GM19035 (cell line): ENCODE results near the gene NOP58.
"Not testable (repeated sequence)": the region's sequence is repeated elsewhere in the genome, so short reads cannot be mapped to it uniquely, and the experiment has no call there.

Source experiments
- ATAC-seq: cut with Tn5 transposase; IDR thresholded peaks from one replicate; pipeline ENCODE4 v1.9.1; 2021; ENCODE audit not compliant: unreplicated experiment

NOP58 gene

GRCh38 chr2:202306034-202306433, 40.5 kb downstream of the NOP58 start:
- ATAC-seq, result no peak

GRCh38 chr2:202307690-202308089, 42.1 kb downstream of the NOP58 start:
- ATAC-seq, result no peak

GRCh38 chr2:202311823-202312388, 46.3 kb downstream of the NOP58 start:
- ATAC-seq, result no peak

- no peak for ATAC-seq
Observed at GRCh38 chr2:202314116-202314515, 48.6 kb downstream of the NOP58 start.

DNA sequence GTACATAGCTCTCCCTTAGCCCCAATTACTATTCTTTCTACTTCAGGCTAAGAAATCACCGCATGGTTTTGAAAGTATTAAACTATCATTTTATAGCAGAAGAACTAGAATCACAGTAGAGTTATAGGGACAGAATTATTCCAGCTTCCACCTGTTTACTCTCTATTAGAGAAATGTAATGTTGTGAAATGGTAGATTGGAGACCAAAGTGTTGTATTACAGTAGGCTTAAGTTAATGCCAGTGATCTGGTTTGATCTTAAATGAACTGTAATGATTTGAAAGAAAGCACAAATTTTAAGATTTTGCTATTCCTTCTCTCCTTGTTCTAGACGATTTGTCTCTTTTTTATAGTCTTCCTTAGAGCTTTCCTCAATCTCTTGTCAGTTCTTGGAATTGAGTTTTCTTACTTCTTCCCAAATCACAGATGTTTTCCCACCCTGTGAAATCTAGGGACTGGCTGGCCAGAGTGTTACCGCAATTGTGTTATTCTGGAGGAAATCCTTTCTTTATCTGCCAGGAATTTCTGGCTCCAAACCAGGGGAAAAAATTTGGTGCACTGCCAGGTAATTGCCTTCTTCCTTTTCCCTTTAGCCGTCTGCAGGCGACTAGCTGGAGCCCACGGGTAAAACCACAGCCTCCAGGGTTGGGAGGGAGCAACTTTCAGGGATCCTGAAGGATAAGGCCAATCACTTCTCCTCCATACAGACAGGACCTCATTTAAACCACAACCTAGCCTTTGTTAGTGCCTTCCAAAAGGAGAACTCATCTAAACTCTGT, 51.7 kb downstream of the NOP58 start:
- ATAC-seq, result no peak

DNA sequence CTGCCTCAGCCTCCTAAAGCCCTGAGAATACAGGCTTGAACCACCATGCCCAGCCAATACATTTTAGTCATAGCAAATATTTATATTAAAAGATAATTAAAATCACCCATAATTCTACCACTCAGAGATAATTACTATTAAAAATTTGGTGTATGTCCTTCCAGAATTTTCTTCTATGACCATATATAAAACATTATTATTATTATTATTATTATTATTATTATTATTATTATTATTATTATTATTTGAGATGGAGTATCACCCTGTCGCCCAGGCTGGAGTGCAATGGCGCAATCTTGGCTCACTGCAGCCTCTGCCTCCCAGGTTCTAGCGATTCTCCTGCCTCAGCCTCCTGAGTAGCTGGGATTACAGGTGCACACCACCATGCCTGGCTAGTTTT, 54.8 kb downstream of the NOP58 start:
- ATAC-seq, result not testable (repeated sequence)

DNA sequence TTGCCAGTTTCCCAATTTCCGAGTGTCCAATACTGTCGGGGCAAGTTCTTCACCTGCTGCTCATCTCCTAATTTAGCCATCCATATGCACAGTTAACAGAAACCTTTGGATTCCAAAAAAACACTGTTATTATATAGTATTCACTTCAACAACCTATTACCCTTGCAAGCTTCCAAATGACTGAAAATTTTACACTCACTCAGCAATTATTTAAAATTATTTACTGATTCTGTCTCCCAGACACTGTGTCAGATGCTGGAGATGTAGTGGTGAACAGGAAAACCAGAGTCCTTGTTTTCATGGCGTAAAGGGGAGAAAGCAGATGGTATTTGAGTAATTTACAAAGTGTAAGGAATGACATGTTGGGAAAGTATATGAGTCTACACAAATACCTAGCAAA, 56.9 kb downstream of the NOP58 start:
- no peak for ATAC-seq

GRCh38 chr2:202327858-202328257, 62.3 kb downstream of the NOP58 start:
- ATAC-seq, result no peak

DNA sequence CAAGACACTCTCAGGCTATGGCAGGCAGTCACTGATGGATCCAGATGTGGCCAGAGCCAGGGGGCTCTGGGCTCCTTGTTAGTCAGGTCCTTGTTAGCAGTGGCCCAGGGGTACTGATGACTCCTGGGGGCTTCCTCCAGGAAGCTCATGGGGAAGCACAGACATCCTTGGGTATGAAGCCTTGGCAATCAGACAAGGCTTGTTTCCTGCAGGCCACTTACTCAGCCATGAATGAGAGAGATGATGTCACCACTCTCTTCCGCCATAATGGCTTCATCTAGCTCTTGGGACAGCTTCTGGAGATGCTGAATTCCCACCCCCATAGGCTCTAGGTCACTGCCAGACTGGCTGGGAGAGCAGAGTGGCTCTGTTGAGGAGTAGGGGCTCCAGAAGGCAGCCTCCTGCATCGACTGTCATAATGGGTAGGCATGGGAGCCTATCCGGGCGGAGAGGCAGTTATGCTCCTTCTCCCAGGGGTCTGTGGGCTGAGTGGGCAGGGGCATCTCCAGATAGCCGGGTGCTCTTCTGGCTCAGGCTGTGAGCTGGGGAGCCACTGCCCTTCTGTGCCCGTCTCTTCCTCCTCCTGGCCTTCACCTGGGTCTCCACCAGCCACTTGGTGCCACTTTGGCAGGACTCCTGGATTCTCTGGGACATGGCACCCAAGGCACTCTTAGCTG, 70.4 kb downstream of the NOP58 start:
- ATAC-seq, result no peak

DNA sequence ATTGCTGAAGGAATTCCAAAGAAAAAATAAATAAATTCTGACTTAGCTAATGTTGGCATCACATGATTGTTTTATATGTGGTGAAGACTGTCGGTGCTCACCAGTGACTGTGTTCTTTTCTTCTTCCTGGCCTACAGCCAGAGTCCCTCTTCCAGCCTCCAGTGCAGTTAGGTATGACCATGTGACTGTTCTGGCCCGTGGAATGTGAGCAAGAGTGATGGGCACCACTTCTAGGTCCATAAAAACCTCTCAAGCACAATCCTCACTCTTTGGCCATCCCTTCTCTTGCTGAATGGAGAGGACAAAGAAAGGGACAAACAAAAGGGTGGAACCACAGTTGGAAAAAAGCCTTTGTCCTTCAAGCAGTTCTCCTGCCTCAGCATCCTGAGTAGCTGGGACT, 71.6 kb downstream of the NOP58 start:
- ATAC-seq, result no peak

DNA sequence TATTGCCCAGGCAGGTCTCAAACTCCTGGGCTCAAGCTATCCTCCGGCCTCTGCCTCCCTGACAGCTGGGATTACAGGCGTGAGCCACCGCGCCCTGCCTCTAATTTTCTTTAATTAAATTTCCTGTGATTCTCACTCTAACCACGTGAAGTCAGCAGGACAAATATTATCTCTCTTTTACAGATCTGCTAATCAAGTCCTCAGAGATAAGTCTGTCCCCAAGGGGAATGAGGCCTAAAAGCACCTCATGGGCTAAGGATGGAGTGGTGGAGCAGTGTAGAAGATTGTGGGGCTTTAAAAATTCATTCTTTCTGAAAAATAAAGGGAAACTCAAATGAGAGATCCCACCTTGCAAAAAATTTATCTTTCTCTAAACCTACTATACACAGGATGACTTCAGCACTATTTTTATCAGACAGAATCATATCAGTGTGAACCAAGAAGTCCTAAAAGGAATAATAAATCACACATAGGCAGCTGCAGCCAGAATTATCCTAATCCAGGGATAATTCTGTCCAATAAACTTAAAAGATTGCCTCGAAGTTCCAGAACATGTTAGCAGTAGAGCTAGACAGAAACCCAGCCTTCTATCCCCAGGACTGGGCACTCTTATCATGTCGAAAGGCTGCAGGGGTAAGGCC, 72.3 kb downstream of the NOP58 start:
- no peak for ATAC-seq

DNA sequence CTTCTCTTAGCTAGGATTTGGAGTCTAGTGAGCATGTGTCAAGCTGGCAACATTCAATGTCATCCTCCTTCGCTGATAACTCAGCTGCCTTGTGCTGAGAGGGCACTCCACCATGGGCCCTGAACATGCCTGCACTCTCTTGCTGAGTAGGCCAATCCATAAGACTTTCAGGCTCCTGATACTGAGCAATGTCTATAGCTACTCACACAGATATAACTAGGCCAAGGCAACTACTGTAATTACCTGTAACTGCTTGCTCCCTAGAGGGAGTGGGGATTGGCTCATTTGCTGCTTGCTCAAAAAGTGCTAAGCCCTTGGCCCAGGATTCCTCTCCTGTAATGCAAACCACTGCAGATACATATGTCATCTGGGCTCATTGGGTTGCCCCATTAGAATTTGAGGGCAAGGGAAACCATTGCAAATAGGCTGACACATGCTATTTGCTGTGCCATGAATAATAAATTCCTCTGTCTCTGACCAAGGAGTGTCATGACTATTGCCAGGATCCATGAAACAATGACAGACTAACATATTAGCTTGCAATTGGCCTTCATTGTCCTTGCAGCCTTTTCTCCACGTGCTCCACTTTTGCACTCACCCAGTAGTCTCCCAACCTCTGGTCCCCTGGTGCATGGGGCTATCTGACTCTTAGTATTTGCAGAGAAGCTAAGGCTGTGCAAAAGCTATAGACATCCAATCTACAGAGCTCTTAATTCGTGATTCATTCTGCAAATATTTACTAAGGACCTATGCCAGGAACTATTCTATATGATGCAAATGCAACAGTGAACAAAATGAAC, 73.7 kb downstream of the NOP58 start:
- no peak for ATAC-seq

GRCh38 chr2:202344178-202344577, 78.6 kb downstream of the NOP58 start:
- no peak for ATAC-seq

GRCh38 chr2:202346180-202346579, 80.6 kb downstream of the NOP58 start:
- no peak for ATAC-seq
